Kidney (tissue), 14 donors: Measurements from ENCODE around the gene ALK. TPM values are rescaled to one million over a fixed set of nuclear protein-coding genes. Genes with fewer than 3 reads are reported as not detected.

Experiments
- DNase-seq, 5 donors: peaks; one replicate each; pipeline ENCODE4 v3.0.0-alpha.2; 2013 to 2020
- FAIRE-seq: peaks from 2 replicates; lab custom pipeline; 2012; peaks lifted over from hg19 to GRCh38; lab: Jason Lieb, UNC
- H3K27ac ChIP-seq, 2 donors: one replicate each; pipeline ENCODE4 v1.7.0; 2013; ENCODE audit warnings: low read depth in 2 of 2, low read length in 2 of 2, inconsistent platforms in 1 of 2
- H3K27me3 ChIP-seq: one replicate; pipeline ENCODE4 v1.7.1; 2013; ENCODE audit warnings: low read length, inconsistent platforms; ENCODE audit not compliant: control insufficient read depth, insufficient read depth
- H3K36me3 ChIP-seq, 3 donors: one replicate each; pipeline versions ENCODE4 v1.7.0 to v1.7.1; 2013; ENCODE audit warnings: low read length in 3 of 3, control low read depth in 1 of 3, inconsistent platforms in 1 of 3; ENCODE audit not compliant: insufficient read depth in 3 of 3, control insufficient read depth in 2 of 3
- H3K4me1 ChIP-seq, 3 donors: one replicate each; pipeline versions ENCODE4 v1.7.0 to v1.7.1; 2013; ENCODE audit warnings: low read length in 3 of 3, inconsistent platforms in 1 of 3, low read depth in 1 of 3; ENCODE audit not compliant: control insufficient read depth in 2 of 3, insufficient read depth in 2 of 3
- H3K4me3 ChIP-seq, 3 donors: one replicate each; pipeline versions ENCODE4 v1.7.0 to v1.8.1; 2013; ENCODE audit warnings: low read length in 3 of 3, control low read depth in 1 of 3, inconsistent platforms in 1 of 3
- H3K9ac ChIP-seq, 3 donors: one replicate each; pipeline versions ENCODE4 v1.7.0 to v1.7.1; 2013; ENCODE audit warnings: low read length in 3 of 3, control low read depth in 1 of 3, inconsistent platforms in 1 of 3
- H3K9me3 ChIP-seq, 3 donors: one replicate each; pipeline versions ENCODE4 v1.7.0 to v1.7.1; 2013; ENCODE audit warnings: low read length in 3 of 3, control low read depth in 1 of 3, inconsistent platforms in 1 of 3; ENCODE audit not compliant: control insufficient read depth in 2 of 3, insufficient read depth in 1 of 3
- CTCF ChIP-seq: IDR thresholded peaks from 3 replicates; pipeline ENCODE4 v1.5.1; 2012; ENCODE audit warnings: mild to moderate bottlenecking, moderate library complexity, borderline replicate concordance; ENCODE audit not compliant: insufficient read depth; ENCODE audit errors: extremely low read depth
- intact Hi-C: fragments of 100-400 bp; cut with DNase I; formaldehyde crosslinking; loops from one replicate; pipeline ENCODE4 v1.11.1; 2022
- polyA plus RNA-seq: library from polyadenylated mRNA; stranded (reverse); fragments of 350-450 nt; fragmentation: Illumina TruSeq; extraction: RNeasy Lipid Tissue Mini Kit (QIAGEN cat#74804); gene quantifications from one replicate; pipeline ENCODE4 v1.2.3, GENCODE V29; 2014; ENCODE audit warnings: low read depth, low replicate concordance; ENCODE audit not compliant: insufficient read depth
- total RNA-seq: library from RNA; stranded (reverse); fragmentation: NEBNext Ultra II Directional; extraction: Animal tissue kit (Norgen Biotek cat#: 25700); gene quantifications from one replicate; pipeline ENCODE4 v1.2.1, GENCODE V29; 2021
- donor health status: control.
- donor health status: control.
- donor health status: control.
- donor health status: control.
- donor health status: control.
- donor health status: DM: yes; HTN: yes; CAD: no.
- donor health status: Normal renal cell carcinoma (clear cell type).

ALK gene
- total and polyA plus RNA-seq, 2 donors from 2014 or later = 0.13 TPM; not detected in 1

GRCh38 chr2:29950481-29950880, 29.1 kb upstream of the ALK start:
- Histone ChIP-seq H3K9ac (no peak overlapping the region), H3K27me3 (no peaks in the 10 kb centered on the region), H3K27ac (no peak overlapping the region), H3K36me3 (no peaks in the 10 kb centered on the region), H3K9me3 (no peaks in the 10 kb centered on the region), H3K4me3 (no peak overlapping the region), H3K4me1 (no peaks in the 10 kb centered on the region)
- DNase-seq = peak in 1 of 5 donors; percentile 29
- TF ChIP-seq CTCF = no peak
- intact Hi-C loops = no loop called here
- no peak for FAIRE-seq

GRCh38 chr2:29949042-29949441, 27.7 kb upstream of the ALK start:
- FAIRE-seq = no peak
- H3K4me3 ChIP-seq = no peak overlapping the region
- no peaks in the 10 kb centered on the region for H3K4me1 ChIP-seq
- no peak overlapping the region for H3K9ac ChIP-seq
- no peak for TF ChIP-seq CTCF
- no peaks in the 10 kb centered on the region for H3K36me3 ChIP-seq
- no peak overlapping the region for H3K27ac ChIP-seq
- intact Hi-C loops = no loop called here
- no peaks in the 10 kb centered on the region for H3K27me3 ChIP-seq
- no peaks in the 10 kb centered on the region for H3K9me3 ChIP-seq
- no peak for DNase-seq

- TF ChIP-seq CTCF = no peak
- Histone ChIP-seq H3K9me3 (no peaks in the 10 kb centered on the region), H3K4me3 (no peak overlapping the region), H3K36me3 (no peaks in the 10 kb centered on the region), H3K9ac (no peak overlapping the region), H3K27ac (no peak overlapping the region), H3K4me1 (no peaks in the 10 kb centered on the region), H3K27me3 (no peaks in the 10 kb centered on the region)
- FAIRE-seq (no peak), DNase-seq (no peak)
- intact Hi-C loops = no loop called here
Measured at GRCh38 chr2:29946505-29946904, 25.1 kb upstream of the ALK start.

GRCh38 chr2:29942711-29943110, 21.3 kb upstream of the ALK start:
- H3K27me3 ChIP-seq = no peaks in the 10 kb centered on the region
- no peak overlapping the region for H3K27ac ChIP-seq
- H3K36me3 ChIP-seq = no peaks in the 10 kb centered on the region
- H3K9ac ChIP-seq = no peak overlapping the region
- no peak overlapping the region for H3K4me3 ChIP-seq
- no peaks in the 10 kb centered on the region for H3K4me1 ChIP-seq
- FAIRE-seq (no peak), DNase-seq (no peak)
- no peaks in the 10 kb centered on the region for H3K9me3 ChIP-seq
- intact Hi-C loops = no loop called here
- TF ChIP-seq CTCF = no peak
